ENCODE results near the gene RNF13. TPM values are rescaled to one million over a fixed set of nuclear protein-coding genes. Genes with fewer than 3 reads are reported as not detected.

Gene RNF13
- total and polyA plus RNA-seq, 9 donors, result 49.4 to 89.4 (median 54.1) TPM

GRCh38 chr3:149891621-149892020 is 78.6 kb downstream of the RNF13 start:
- Histone ChIP-seq H3K4me3 (no peak overlapping the region), H3K27me3 (no peaks in the 10 kb centered on the region), H3K27ac (no peak overlapping the region), H3K4me1 (ENCODE audit: insufficient read depth) (no peaks in the 10 kb centered on the region), H3K9me3 (no peaks in the 10 kb centered on the region), H3K36me3 (no peaks in the 10 kb centered on the region)
- TF ChIP-seq POLR2A (IDR thresholded peaks at IDR 0.05) (no peak), EP300 (IDR thresholded peaks at IDR 0.05) (no peak)
- TF ChIP-seq, protein P1, sequence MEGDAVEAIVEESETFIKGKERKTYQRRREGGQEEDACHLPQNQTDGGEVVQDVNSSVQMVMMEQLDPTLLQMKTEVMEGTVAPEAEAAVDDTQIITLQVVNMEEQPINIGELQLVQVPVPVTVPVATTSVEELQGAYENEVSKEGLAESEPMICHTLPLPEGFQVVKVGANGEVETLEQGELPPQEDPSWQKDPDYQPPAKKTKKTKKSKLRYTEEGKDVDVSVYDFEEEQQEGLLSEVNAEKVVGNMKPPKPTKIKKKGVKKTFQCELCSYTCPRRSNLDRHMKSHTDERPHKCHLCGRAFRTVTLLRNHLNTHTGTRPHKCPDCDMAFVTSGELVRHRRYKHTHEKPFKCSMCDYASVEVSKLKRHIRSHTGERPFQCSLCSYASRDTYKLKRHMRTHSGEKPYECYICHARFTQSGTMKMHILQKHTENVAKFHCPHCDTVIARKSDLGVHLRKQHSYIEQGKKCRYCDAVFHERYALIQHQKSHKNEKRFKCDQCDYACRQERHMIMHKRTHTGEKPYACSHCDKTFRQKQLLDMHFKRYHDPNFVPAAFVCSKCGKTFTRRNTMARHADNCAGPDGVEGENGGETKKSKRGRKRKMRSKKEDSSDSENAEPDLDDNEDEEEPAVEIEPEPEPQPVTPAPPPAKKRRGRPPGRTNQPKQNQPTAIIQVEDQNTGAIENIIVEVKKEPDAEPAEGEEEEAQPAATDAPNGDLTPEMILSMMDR (IDR thresholded peaks at IDR 0.05), result no peak
- intact Hi-C loops (cut with DNase I), result loop anchor here in 1 of 4 donors (10.0 kb wide), 1 partner anchor 377 kb away; no protein-coding TSS in a partner anchor
- no peak for DNase-seq

- Histone ChIP-seq H3K4me1 (ENCODE audit: insufficient read depth) (no peaks in the 10 kb centered on the region), H3K27ac (no peak overlapping the region), H3K27me3 (no peaks in the 10 kb centered on the region), H3K9me3 (no peaks in the 10 kb centered on the region), H3K36me3 (no peaks in the 10 kb centered on the region), H3K4me3 (no peak overlapping the region)
- 96 to 97% (median 97%) methylated on average over 10 of the region's 10 CpGs for WGBS, 3 donors
- intact Hi-C loops (cut with DNase I), result loop anchor here in 1 of 4 donors (10.0 kb wide), 1 partner anchor 378 kb away; no protein-coding TSS in a partner anchor
- DNase-seq, result no peak
- TF ChIP-seq POLR2A (IDR thresholded peaks at IDR 0.05), result no peak
- TF ChIP-seq, protein P1 (IDR thresholded peaks at IDR 0.05), result no peak
- TF ChIP-seq EP300 (IDR thresholded peaks at IDR 0.05), result no peak
These were observed 79.4 kb downstream of the RNF13 start for GRCh38 chr3:149892371-149892770.

DNA sequence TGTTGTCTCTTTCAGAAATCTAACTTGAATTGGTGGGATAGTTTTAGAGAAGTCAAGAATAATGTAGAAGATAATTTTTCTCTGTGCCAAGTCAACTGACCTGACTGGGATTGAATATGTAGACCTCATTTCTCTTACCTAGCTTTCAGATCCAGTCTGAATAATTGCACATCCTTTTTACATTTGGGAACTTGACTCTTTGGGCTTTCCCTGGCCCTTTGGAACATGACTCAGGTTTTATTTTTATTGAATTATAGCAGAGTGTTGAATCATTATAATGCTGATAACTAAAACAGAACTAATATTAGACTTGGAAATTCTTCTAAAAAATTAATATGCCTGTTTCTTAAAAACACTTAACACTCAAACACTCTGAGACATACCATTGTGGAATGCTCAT is 81.2 kb downstream of the RNF13 start:
- no peaks in the 10 kb centered on the region for H3K27me3 ChIP-seq
- intact Hi-C loops (cut with DNase I), result loop anchor here in 1 of 4 donors (10.0 kb wide), 1 partner anchor 379 kb away; no protein-coding TSS in a partner anchor
- no peak for DNase-seq
- no peak overlapping the region for H3K4me3 ChIP-seq
- H3K4me1 ChIP-seq (ENCODE audit: insufficient read depth), result no peaks in the 10 kb centered on the region
- H3K9me3 ChIP-seq, result no peaks in the 10 kb centered on the region
- H3K27ac ChIP-seq, result no peak overlapping the region
- no peaks in the 10 kb centered on the region for H3K36me3 ChIP-seq
- TF ChIP-seq POLR2A (IDR thresholded peaks at IDR 0.05), result no peak
- TF ChIP-seq, protein P1 (IDR thresholded peaks at IDR 0.05), result no peak

GRCh38 chr3:149895339-149895738 is 82.3 kb downstream of the RNF13 start:
- intact Hi-C loops (cut with DNase I), result loop anchor here in 1 of 4 donors (10.0 kb wide), 1 partner anchor 381 kb away; no protein-coding TSS in a partner anchor
- H3K36me3 ChIP-seq, result no peaks in the 10 kb centered on the region
- no peaks in the 10 kb centered on the region for H3K9me3 ChIP-seq
- TF ChIP-seq, protein P1 (IDR thresholded peaks at IDR 0.05), result no peak
- no peak for TF ChIP-seq POLR2A (IDR thresholded peaks at IDR 0.05)
- no peak for TF ChIP-seq EP300 (IDR thresholded peaks at IDR 0.05)
- H3K4me3 ChIP-seq, result no peak overlapping the region
- WGBS, 3 donors, result 60 to 77% (median 64%) methylated on average over 1 of the region's 1 CpG
- H3K27ac ChIP-seq, result no peak overlapping the region
- H3K4me1 ChIP-seq (ENCODE audit: insufficient read depth), result no peaks in the 10 kb centered on the region
- DNase-seq, result no peak
- H3K27me3 ChIP-seq, result no peaks in the 10 kb centered on the region
